Measurements from ENCODE around the gene ALPK3. TPM values are rescaled to one million over a fixed set of nuclear protein-coding genes. Genes with fewer than 3 reads are reported as not detected.

The ALPK3 gene
- polyA plus RNA-seq, 1 donor from 2014 or later, result not detected

DNA sequence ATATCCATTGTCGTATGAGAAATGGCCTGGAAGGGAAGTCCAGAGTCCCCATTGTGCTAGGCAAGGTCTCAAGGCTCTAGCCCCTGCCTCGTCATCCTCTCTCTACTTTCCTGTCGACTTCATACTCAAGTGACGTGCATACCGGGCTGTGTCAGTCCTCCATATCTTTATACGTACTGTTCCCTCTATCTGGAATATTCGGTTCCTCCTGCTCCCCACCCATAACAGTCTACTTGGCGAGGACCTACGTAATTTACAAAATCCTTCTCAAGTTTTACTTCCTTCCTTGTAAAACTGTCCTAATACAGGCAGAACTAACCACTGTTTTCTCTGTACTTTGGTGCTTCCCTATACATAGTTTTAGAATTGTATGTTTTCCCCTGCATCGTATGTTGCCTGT, 2.2 kb upstream of the ALPK3 start:
- Histone ChIP-seq H3K27me3 (ENCODE audit: insufficient read depth, low read depth, low read length) (no peaks in the 10 kb centered on the region), H3K4me2 (ENCODE audit: low read length) (no peak overlapping the region), H3K4me3 (ENCODE audit: low read length) (no peak overlapping the region), H2AFZ (ENCODE audit: low read depth, low read length) (no peak overlapping the region), H3K9me3 (ENCODE audit: low read length) (no peaks in the 10 kb centered on the region), H3K27ac (ENCODE audit: low read length) (no peak overlapping the region), H3K9me2 (ENCODE audit: insufficient read depth, low read length) (no peaks in the 10 kb centered on the region), H3F3A (ENCODE audit: insufficient read depth, low read length, poor library complexity, severe bottlenecking) (no peaks in the 10 kb centered on the region), H3K79me2 (replicated peaks; ENCODE audit: insufficient read depth, low read length) (no peaks in the 10 kb centered on the region), H4K20me1 (ENCODE audit: insufficient read depth) (no peaks in the 10 kb centered on the region), H3K36me3 (ENCODE audit: insufficient read depth, low read length) (no peaks in the 10 kb centered on the region), H3K9ac (ENCODE audit: low read length) (no peak overlapping the region)
- TF ChIP-seq, protein P1, sequence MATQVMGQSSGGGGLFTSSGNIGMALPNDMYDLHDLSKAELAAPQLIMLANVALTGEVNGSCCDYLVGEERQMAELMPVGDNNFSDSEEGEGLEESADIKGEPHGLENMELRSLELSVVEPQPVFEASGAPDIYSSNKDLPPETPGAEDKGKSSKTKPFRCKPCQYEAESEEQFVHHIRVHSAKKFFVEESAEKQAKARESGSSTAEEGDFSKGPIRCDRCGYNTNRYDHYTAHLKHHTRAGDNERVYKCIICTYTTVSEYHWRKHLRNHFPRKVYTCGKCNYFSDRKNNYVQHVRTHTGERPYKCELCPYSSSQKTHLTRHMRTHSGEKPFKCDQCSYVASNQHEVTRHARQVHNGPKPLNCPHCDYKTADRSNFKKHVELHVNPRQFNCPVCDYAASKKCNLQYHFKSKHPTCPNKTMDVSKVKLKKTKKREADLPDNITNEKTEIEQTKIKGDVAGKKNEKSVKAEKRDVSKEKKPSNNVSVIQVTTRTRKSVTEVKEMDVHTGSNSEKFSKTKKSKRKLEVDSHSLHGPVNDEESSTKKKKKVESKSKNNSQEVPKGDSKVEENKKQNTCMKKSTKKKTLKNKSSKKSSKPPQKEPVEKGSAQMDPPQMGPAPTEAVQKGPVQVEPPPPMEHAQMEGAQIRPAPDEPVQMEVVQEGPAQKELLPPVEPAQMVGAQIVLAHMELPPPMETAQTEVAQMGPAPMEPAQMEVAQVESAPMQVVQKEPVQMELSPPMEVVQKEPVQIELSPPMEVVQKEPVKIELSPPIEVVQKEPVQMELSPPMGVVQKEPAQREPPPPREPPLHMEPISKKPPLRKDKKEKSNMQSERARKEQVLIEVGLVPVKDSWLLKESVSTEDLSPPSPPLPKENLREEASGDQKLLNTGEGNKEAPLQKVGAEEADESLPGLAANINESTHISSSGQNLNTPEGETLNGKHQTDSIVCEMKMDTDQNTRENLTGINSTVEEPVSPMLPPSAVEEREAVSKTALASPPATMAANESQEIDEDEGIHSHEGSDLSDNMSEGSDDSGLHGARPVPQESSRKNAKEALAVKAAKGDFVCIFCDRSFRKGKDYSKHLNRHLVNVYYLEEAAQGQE (IDR thresholded peaks at IDR 0.05; ENCODE audit: borderline replicate concordance), result no peak
- TF ChIP-seq EZH2 (IDR thresholded peaks at IDR 0.05; ENCODE audit: borderline replicate concordance, insufficient read depth, low read length, poor library complexity, severe bottlenecking), result no peak
- TF ChIP-seq, protein P2, sequence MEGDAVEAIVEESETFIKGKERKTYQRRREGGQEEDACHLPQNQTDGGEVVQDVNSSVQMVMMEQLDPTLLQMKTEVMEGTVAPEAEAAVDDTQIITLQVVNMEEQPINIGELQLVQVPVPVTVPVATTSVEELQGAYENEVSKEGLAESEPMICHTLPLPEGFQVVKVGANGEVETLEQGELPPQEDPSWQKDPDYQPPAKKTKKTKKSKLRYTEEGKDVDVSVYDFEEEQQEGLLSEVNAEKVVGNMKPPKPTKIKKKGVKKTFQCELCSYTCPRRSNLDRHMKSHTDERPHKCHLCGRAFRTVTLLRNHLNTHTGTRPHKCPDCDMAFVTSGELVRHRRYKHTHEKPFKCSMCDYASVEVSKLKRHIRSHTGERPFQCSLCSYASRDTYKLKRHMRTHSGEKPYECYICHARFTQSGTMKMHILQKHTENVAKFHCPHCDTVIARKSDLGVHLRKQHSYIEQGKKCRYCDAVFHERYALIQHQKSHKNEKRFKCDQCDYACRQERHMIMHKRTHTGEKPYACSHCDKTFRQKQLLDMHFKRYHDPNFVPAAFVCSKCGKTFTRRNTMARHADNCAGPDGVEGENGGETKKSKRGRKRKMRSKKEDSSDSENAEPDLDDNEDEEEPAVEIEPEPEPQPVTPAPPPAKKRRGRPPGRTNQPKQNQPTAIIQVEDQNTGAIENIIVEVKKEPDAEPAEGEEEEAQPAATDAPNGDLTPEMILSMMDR (IDR thresholded peaks at IDR 0.05; ENCODE audit: poor library complexity, severe bottlenecking), result no peak
- no peak for TF ChIP-seq EP300 (conservative IDR thresholded peaks at IDR 0.05; ENCODE audit: poor library complexity, severe bottlenecking)
- TF ChIP-seq SMC3 (conservative IDR thresholded peaks at IDR 0.05; ENCODE audit: poor library complexity), result no peak
- no peak for TF ChIP-seq MXI1 (conservative IDR thresholded peaks at IDR 0.05; ENCODE audit: poor library complexity, severe bottlenecking)
- TF ChIP-seq RAD21 (conservative IDR thresholded peaks at IDR 0.05), result no peak
- TF ChIP-seq TAF1 (IDR thresholded peaks at IDR 0.05; ENCODE audit: low read depth), result no peak

DNA sequence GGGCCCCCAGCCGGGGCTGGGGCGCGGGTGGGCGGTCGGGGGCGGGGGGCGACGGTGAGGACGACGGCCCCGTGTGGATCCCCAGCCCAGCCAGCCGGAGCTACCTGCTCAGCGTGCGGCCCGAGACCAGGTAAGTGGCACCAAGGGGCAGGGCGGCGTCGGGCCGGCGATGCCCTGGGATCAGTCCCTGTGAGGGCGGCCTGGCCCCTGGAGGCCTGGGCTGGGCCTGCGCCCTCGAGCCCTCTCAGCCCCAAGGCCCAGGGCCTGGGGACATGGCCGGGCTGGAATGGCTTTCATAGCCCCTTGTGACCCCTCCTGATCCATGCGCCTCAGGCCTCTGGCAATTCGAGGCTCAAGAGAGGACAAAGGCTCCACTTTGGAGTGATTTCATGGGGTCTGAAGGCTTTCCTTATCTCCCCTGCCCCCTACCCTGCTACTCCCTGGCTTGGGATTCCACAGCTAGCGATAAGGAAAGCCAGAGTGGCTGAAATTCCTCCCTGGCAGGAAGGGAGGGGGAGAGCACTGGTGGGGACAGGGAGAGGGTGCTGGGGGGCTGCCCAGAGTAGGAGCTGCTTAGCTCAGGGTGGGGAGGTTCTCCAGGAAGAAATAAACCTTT, 418 bp downstream of the ALPK3 start:
- Histone ChIP-seq H3K4me3 (ENCODE audit: low read length) (no peak overlapping the region), H3K9ac (ENCODE audit: low read length) (no peak overlapping the region), H3K27me3 (ENCODE audit: insufficient read depth, low read depth, low read length) (no peaks in the 10 kb centered on the region), H4K20me1 (ENCODE audit: insufficient read depth) (no peaks in the 10 kb centered on the region), H3F3A (ENCODE audit: insufficient read depth, low read length, poor library complexity, severe bottlenecking) (no peaks in the 10 kb centered on the region), H3K36me3 (ENCODE audit: insufficient read depth, low read length) (no peaks in the 10 kb centered on the region), H2AFZ (ENCODE audit: low read depth, low read length) (no peak overlapping the region), H3K4me2 (ENCODE audit: low read length) (no peak overlapping the region), H3K79me2 (replicated peaks; ENCODE audit: insufficient read depth, low read length) (no peaks in the 10 kb centered on the region), H3K9me3 (ENCODE audit: low read length) (no peaks in the 10 kb centered on the region), H3K9me2 (ENCODE audit: insufficient read depth, low read length) (no peaks in the 10 kb centered on the region), H3K27ac (ENCODE audit: low read length) (no peak overlapping the region)
- no peak for TF ChIP-seq EZH2 (IDR thresholded peaks at IDR 0.05; ENCODE audit: borderline replicate concordance, insufficient read depth, low read length, poor library complexity, severe bottlenecking)
- no peak for TF ChIP-seq POLR2AphosphoS5 (IDR thresholded peaks at IDR 0.05)
- no peak for TF ChIP-seq EP300 (conservative IDR thresholded peaks at IDR 0.05; ENCODE audit: poor library complexity, severe bottlenecking)
- no peak for TF ChIP-seq RAD21 (conservative IDR thresholded peaks at IDR 0.05)
- TF ChIP-seq, protein P1 (IDR thresholded peaks at IDR 0.05; ENCODE audit: borderline replicate concordance), result no peak
- no peak for TF ChIP-seq MXI1 (conservative IDR thresholded peaks at IDR 0.05; ENCODE audit: poor library complexity, severe bottlenecking)
- TF ChIP-seq, protein P2 (IDR thresholded peaks at IDR 0.05; ENCODE audit: poor library complexity, severe bottlenecking), result no peak
- no peak for TF ChIP-seq SMC3 (conservative IDR thresholded peaks at IDR 0.05; ENCODE audit: poor library complexity)
- TF ChIP-seq TAF1 (IDR thresholded peaks at IDR 0.05; ENCODE audit: low read depth), result no peak
